HG03457 (cell line): ENCODE data around the gene PRDM1.
A peak's percentile ranks its signal among the peaks of the same experiment; 100 is the strongest.

Experiments
- ATAC-seq: cut with Tn5 transposase; IDR thresholded peaks from one replicate; pipeline ENCODE4 v1.9.1; 2021; ENCODE audit warnings: moderate number of reproducible peaks; ENCODE audit not compliant: unreplicated experiment

PRDM1 gene

DNA sequence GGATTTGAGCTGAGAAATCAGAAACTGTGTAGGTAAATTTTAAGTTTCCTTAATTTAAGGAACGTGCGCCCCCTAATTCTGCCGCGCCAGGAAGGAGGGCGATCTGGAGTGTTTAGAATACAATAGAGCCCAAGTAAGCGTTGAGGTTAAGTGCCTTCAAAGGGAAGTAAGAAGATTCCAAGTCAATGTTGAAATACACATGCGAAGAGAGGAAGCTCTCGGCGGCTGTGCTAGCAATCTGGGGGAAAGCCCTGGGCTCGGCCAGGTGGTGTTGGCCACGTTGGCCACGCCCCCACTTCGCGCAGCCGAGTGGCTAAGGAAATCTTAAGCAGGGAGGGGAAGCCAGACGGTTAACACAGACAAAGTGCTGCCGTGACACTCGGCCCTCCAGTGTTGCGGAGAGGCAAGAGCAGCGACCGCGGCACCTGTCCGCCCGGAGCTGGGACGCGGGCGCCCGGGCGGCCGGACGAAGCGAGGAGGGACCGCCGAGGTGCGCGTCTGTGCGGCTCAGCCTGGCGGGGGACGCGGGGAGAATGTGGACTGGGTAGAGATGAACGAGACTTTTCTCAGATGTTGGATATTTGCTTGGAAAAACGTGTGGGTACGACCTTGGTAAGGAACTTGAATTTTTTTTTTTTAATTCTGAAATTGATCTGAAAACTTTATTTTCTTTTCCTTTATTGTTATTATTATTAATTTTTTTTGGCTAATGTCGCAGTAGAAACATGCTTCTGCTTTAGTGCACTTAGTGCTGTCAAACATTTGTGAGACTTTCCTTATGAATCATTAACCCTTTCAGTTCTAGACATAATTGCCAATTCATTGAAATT, at the start of gene PRDM1:
Gene PRDM1, plus strand, starts transcription at position 353 of the 830 bp plus-strand sequence. Its CDS starts 218 bp downstream, at position 571.
- peak; percentile 63 for ATAC-seq

GRCh38 chr6:106037060-106037459, 49.1 kb upstream of the PRDM1 start:
- no peak for ATAC-seq

- no peak for ATAC-seq
Observed at GRCh38 chr6:106039897-106040592, 46.1 kb upstream of the PRDM1 start.

GRCh38 chr6:106044151-106044550, 42.0 kb upstream of the PRDM1 start:
- ATAC-seq: no peak

- no peak for ATAC-seq
Observed at GRCh38 chr6:106045077-106045476, 41.1 kb upstream of the PRDM1 start.

- ATAC-seq: no peak
Observed at GRCh38 chr6:106046116-106046853, 39.9 kb upstream of the PRDM1 start.

- no peak for ATAC-seq
Observed at GRCh38 chr6:106046854-106047200, 39.3 kb upstream of the PRDM1 start.

- no peak for ATAC-seq
Observed at GRCh38 chr6:106048336-106048735, 37.8 kb upstream of the PRDM1 start.

DNA sequence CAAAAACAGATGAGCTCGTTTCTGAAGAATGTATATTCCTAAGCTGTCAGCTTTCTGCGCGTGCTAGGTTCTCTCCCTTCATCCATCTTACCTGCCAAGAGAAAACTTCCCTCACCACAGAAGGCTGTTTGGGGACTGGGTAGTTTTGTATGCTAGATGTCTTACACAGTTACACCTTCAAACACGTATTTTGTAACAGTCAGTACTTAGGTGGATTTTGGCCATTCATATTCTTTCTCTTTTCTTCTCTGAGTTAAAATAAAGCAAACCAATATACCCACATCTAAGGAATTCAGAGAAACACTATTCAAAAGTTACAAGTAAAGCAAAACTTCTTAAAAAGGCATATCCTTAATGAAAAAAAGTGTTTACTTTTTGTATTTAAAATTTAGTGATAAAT, 35.6 kb upstream of the PRDM1 start:
- ATAC-seq: no peak

- ATAC-seq: no peak
Observed at GRCh38 chr6:106051226-106051625, 34.9 kb upstream of the PRDM1 start.

DNA sequence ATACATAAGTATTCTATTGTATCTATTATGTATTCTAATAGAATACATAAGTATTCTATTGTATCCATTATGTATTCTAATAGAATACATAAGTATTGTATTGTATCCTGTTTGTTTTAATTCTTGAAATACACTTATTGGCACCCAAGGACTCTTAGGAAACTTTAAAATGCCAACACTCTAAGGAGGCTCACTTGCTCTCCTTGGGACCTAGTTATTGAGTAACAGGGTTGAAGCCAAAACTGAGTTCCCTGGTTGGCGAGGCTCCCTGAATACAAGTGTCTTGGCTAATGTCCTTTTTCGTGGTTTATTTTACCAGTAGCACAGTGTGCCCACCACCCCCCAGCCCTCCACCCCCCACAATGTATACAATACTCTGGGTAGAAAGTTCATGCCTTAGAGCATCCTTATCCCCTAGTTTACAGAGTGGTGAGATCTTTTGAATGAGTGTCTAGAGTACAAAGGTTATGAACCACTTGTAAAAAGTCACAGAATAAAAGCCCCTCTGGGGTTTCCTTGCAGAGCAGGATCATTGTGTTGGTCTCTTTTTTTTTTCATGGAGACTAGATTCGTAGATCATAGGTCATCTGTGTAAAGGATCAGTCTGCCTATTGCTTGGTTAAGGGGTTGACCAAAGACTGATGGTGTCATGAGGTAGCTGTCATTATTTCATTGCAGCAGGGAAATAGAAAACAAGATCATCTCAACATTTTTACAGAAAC, 32.5 kb upstream of the PRDM1 start:
- ATAC-seq: no peak

DNA sequence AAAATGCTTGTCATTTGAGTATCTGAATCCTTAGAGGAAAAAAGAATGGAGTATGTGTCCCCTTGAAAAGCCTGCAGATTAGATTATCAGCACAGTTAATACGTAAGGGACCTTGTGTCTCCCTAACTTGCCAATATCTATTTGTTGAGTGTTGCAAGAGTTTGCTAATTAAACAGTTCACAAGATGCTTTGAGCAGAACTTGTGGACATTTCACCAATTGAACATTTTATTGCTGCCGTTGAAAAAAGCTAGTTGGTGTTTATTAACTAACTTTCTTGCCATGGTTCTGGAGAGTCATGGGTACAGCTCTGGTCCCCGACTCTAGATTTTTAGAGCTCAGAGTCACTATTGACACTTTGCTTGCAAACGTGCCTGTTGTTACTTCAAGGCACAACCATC, 30.6 kb upstream of the PRDM1 start:
- ATAC-seq: no peak

GRCh38 chr6:106056060-106056745, 29.9 kb upstream of the PRDM1 start:
- no peak for ATAC-seq

- no peak for ATAC-seq
Observed at GRCh38 chr6:106056746-106057390, 29.3 kb upstream of the PRDM1 start.

- no peak for ATAC-seq
Observed at GRCh38 chr6:106059331-106059730, 26.8 kb upstream of the PRDM1 start.

DNA sequence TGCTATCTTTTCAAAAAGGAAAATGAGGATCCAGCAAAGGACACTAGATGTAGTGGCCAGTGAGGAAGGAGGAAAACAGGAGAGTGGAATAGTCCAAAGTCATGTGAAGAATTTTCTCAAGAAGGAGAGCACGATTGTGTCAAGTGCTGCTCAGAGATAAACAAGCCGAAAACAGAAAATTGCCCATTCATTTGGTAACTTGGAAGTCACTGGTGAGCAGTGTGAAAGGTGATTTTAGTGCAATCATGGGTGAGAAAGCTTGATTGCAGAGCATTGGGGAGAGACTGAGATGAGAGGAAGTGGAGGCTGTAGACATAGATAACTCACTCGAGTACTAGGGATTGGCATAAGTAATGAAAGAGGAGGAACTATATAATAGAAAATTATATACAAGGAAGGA, 26.0 kb upstream of the PRDM1 start:
- no peak for ATAC-seq

DNA sequence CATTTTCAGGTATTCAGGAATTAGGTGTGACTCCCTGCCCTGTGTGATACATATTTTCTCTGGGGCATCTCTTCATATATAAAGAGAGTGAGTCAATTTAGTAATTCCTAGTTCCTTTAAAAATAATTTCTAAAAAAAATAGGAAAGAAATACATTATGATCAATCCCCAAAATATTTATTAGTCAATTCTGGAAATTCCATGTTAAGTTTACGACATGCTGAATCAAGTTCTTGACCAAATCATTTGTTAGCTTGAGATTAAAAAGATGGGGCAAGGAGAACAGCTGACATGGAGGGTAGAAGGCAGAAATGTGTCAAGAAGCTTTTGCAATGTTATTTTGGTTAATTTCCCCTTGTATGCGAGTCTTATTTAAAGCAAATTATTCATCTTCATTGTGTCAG, 22.7 kb upstream of the PRDM1 start:
- no peak for ATAC-seq

- ATAC-seq: no peak
Observed at GRCh38 chr6:106064142-106064541, 22.0 kb upstream of the PRDM1 start.

- ATAC-seq: no peak
Observed at GRCh38 chr6:106064756-106065155, 21.4 kb upstream of the PRDM1 start.

DNA sequence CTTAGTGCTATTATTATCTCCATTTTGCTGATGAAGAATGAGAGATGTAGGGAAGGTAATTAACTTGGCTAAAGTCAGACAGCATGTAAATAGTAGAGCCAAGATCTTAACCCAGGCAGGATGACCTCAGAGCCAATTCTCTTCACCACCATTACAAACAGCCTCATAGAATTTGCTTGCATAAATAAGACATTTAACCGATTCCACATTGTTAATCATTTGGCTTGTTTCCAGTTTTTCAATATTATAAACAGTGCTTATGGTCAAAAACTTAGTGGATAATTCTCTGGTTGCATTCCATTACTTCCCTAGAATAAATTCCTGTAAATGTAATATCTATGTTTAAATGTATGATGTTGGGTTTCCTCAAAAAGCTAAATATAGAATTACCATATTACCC, 19.1 kb upstream of the PRDM1 start:
- ATAC-seq: no peak
